SK-N-SH (cell line): ENCODE measurements around the gene PDE11A. TPM values are rescaled to one million over a fixed set of nuclear protein-coding genes. Genes with fewer than 3 reads are reported as not detected.

Source experiments
- CTCF ChIA-PET: fragments of 300-600, 350-600 bp; formaldehyde crosslinking; extraction: SDS; loops from one replicate; lab custom pipeline; 2021; lab: Yijun Ruan, JAX
- POLR2A ChIA-PET: fragments of 350-600 bp; sonication (Branson Sonifier 250); formaldehyde crosslinking; extraction: SDS; loops from one replicate; lab custom pipeline; 2020; ENCODE audit warnings: antibody characterized with exemption, inconsistent platforms; lab: Yijun Ruan, JAX
- DNase-seq: peaks from one replicate; pipeline ENCODE4 v3.0.0; 2012
- H2AFZ ChIP-seq: fragments of 200-600 bp; sonication (generic); 2 replicates; pipeline ENCODE4 v1.8.1; 2016; ENCODE audit warnings: antibody characterized with exemption, mild to moderate bottlenecking, low read depth
- H3F3A ChIP-seq: fragments of 200-600 bp; sonication (generic); replicated peaks from 2 replicates; pipeline ENCODE3; 2016; ENCODE audit warnings: antibody characterized with exemption, mild to moderate bottlenecking; ENCODE audit not compliant: insufficient read depth
- H3K27ac ChIP-seq, 2 experiments: fragments of 200-500 bp in 1 of 2; fragments of 200-600 bp in 1 of 2; sonication (Bioruptor generic) in 1 of 2; sonication (generic), shearing (Covaris generic) in 1 of 2; 2 replicates each; pipeline versions ENCODE4 v1.5.1 to v1.6.1; 2014 to 2016; ENCODE audit warnings: low read depth in 2 of 2, inconsistent platforms in 1 of 2, low read length in 1 of 2, mild to moderate bottlenecking in 1 of 2, mixed read lengths in 1 of 2
- H3K27me3 ChIP-seq: fragments of 200-600 bp; sonication (generic), shearing (Covaris generic); 2 replicates; pipeline ENCODE4 v1.6.1; 2016; ENCODE audit warnings: mixed run types; ENCODE audit not compliant: insufficient read depth
- H3K36me3 ChIP-seq, 2 experiments: fragments of 200-500 bp in 1 of 2; fragments of 200-600 bp in 1 of 2; sonication (Bioruptor generic) in 1 of 2; sonication (generic) in 1 of 2; replicated peaks in 1 of 2; 2 replicates each; pipeline versions ENCODE3 to v1.5.1; 2014 to 2016; ENCODE audit warnings: low read length in 1 of 2, mild to moderate bottlenecking in 1 of 2; ENCODE audit not compliant: insufficient read depth in 2 of 2, control insufficient read depth in 1 of 2
- H3K4me1 ChIP-seq, 2 experiments: fragments of 200-500 bp in 1 of 2; fragments of 200-600 bp in 1 of 2; sonication (Bioruptor generic) in 1 of 2; sonication (generic), shearing (Covaris generic) in 1 of 2; 2 replicates each; pipeline versions ENCODE4 v1.5.1 to v1.6.1; 2014 to 2016; ENCODE audit warnings: low read depth in 1 of 2, low read length in 1 of 2, mixed run types in 1 of 2; ENCODE audit not compliant: insufficient read depth in 2 of 2, control insufficient read depth in 1 of 2
- H3K4me2 ChIP-seq: fragments of 200-600 bp; sonication (generic), shearing (Covaris generic); 2 replicates; pipeline ENCODE4 v1.6.1; 2017; ENCODE audit warnings: mixed run types
- H3K4me3 ChIP-seq, 2 experiments: fragments of 200-500 bp in 1 of 2; fragments of 200-600 bp in 1 of 2; sonication (Bioruptor generic) in 1 of 2; sonication (generic), shearing (Covaris generic) in 1 of 2; 2 replicates each; pipeline versions ENCODE4 v1.5.1 to v1.8.1; 2014 to 2016; ENCODE audit warnings: low read depth in 2 of 2, inconsistent platforms in 1 of 2, low read length in 1 of 2, mild to moderate bottlenecking in 1 of 2, mixed read lengths in 1 of 2, moderate library complexity in 1 of 2
- H3K79me2 ChIP-seq: fragments of 200-600 bp; sonication (generic); 2 replicates; pipeline ENCODE4 v1.8.1; 2017; ENCODE audit warnings: mild to moderate bottlenecking; ENCODE audit not compliant: insufficient read depth
- H3K9ac ChIP-seq: fragments of 200-600 bp; sonication (generic); 2 replicates; pipeline ENCODE4 v1.6.1; 2017; ENCODE audit warnings: mixed run types
- H3K9me2 ChIP-seq: fragments of 200-600 bp; sonication (generic); 2 replicates; pipeline ENCODE4 v1.6.1; 2017; ENCODE audit warnings: mixed run types
- H3K9me3 ChIP-seq: fragments of 200-600 bp; sonication (generic); 2 replicates; pipeline ENCODE4 v1.6.1; 2017; ENCODE audit warnings: mixed run types, mild to moderate bottlenecking, moderate library complexity
- H4K20me1 ChIP-seq: fragments of 200-600 bp; sonication (generic); 2 replicates; pipeline ENCODE4 v1.6.1; 2017; ENCODE audit warnings: mild to moderate bottlenecking, mixed run types; ENCODE audit not compliant: insufficient read depth
- GABPA ChIP-seq: IDR thresholded peaks from 2 replicates; pipeline ENCODE4 v1.4.0; 2012; ENCODE audit warnings: low read depth, mild to moderate bottlenecking
- GATA2 ChIP-seq: sonication (generic); formaldehyde crosslinking; IDR thresholded peaks from 2 replicates; pipeline ENCODE4 v1.5.0; 2020; ENCODE audit warnings: mild to moderate bottlenecking, missing genetic modification reagents
- IRF3 ChIP-seq: fragments of 150-350 bp; IDR thresholded peaks from 2 replicates; pipeline ENCODE4 v1.6.1; 2016; ENCODE audit warnings: mild to moderate bottlenecking, low read depth, low read length
- NFIC ChIP-seq: IDR thresholded peaks from 2 replicates; pipeline ENCODE4 v1.4.0; 2012; ENCODE audit warnings: borderline replicate concordance
- PBX3 ChIP-seq: IDR thresholded peaks from 2 replicates; pipeline ENCODE4; 2012
- REST ChIP-seq: IDR thresholded peaks from 2 replicates; pipeline ENCODE4 v1.6.1; 2012; ENCODE audit warnings: mild to moderate bottlenecking, low read depth, low read length, moderate library complexity
- RFX5 ChIP-seq: IDR thresholded peaks from 2 replicates; pipeline ENCODE4 v1.6.1; 2012; ENCODE audit warnings: mild to moderate bottlenecking, improper control_type of control experiment, low read length
- RXRA ChIP-seq: IDR thresholded peaks from 2 replicates; pipeline ENCODE4 v1.4.0; 2012; ENCODE audit warnings: low read depth, mild to moderate bottlenecking, borderline replicate concordance
- TAF1 ChIP-seq: IDR thresholded peaks from 2 replicates; pipeline ENCODE4 v1.6.1; 2012; ENCODE audit warnings: low read depth, mild to moderate bottlenecking, low read length, moderate library complexity, borderline replicate concordance
- TCF12 ChIP-seq: IDR thresholded peaks from 2 replicates; pipeline ENCODE4 v1.4.0; 2012
- USF1 ChIP-seq: IDR thresholded peaks from 2 replicates; pipeline ENCODE4 v1.4.0; 2012; ENCODE audit warnings: low read depth, borderline replicate concordance
- WGBS: methylation state at CpG from one replicate; pipeline ENCODE4 v1.1.6; 2017; ENCODE audit warnings: low lambda C conversion rate; 5-methylcytosine and 5-hydroxymethylcytosine counted together
- polyA plus RNA-seq, 3 experiments: library from polyadenylated mRNA; depleted of rRNA; stranded (reverse); fragments of >200 nt; gene quantifications; 2 replicates each; pipeline ENCODE4 v1.2.3, GENCODE V29; 2012

Gene PDE11A
- polyA plus RNA-seq, 1 of the 3 experiments (the other 2 are of a cell fraction), result 0.10 TPM

GRCh38 chr2:177783835-177784744 is 288.5 kb downstream of the PDE11A start:
- Histone ChIP-seq H3K9ac (no peak overlapping the region), H4K20me1 (no peaks in the 10 kb centered on the region), H3K4me1 (no peaks in the 10 kb centered on the region; a peak in 2 of 4 replicates), H3K27me3 (no peaks in the 10 kb centered on the region), H3K36me3 (no peaks in the 10 kb centered on the region), H3K9me3 (no peaks in the 10 kb centered on the region), H3K4me2 (peak overlapping the region; percentile 66), H2AFZ (peak overlapping the region; percentile 19; the same call in 1 of the 2 replicates), H3K9me2 (no peaks in the 10 kb centered on the region), H3F3A (no peaks in the 10 kb centered on the region), H3K4me3 (peak overlapping the region; percentile 3 to 40; a peak in 2 of 4 replicates), H3K27ac (peak overlapping the region; percentile 42 to 58; a peak in 3 of 4 replicates), H3K79me2 (no peaks in the 10 kb centered on the region)
- POLR2A ChIA-PET, result no interaction called here
- no peak for DNase-seq
- TF ChIP-seq IRF3, result no peak
- peak; percentile 9; the same call in 1 of the 2 replicates for TF ChIP-seq USF1
- TF ChIP-seq RXRA, result no peak
- no peak for TF ChIP-seq RFX5
- no peak for TF ChIP-seq GATA2 (CRISPR knock-in tag)
- TF ChIP-seq PBX3, result no peak
- TF ChIP-seq REST, result no peak
- TF ChIP-seq TAF1, result no peak
- no peak; the same call in 1 of the 2 replicates for TF ChIP-seq NFIC
- TF ChIP-seq GABPA, result no peak
- peak; percentile 48 for TF ChIP-seq TCF12
- 24% methylated on average over 2 of the region's 2 CpGs for WGBS
- CTCF ChIA-PET, result interaction anchor here (0.8 to 2.4 kb wide), 3 partner anchors 11 to 17 kb away, joined by 3 to 10 read pairs (median 5); no protein-coding TSS in a partner anchor
